ENCODE data around the gene FXYD2.
A peak's percentile ranks its signal among the peaks of the same experiment; 100 is the strongest.

DNA sequence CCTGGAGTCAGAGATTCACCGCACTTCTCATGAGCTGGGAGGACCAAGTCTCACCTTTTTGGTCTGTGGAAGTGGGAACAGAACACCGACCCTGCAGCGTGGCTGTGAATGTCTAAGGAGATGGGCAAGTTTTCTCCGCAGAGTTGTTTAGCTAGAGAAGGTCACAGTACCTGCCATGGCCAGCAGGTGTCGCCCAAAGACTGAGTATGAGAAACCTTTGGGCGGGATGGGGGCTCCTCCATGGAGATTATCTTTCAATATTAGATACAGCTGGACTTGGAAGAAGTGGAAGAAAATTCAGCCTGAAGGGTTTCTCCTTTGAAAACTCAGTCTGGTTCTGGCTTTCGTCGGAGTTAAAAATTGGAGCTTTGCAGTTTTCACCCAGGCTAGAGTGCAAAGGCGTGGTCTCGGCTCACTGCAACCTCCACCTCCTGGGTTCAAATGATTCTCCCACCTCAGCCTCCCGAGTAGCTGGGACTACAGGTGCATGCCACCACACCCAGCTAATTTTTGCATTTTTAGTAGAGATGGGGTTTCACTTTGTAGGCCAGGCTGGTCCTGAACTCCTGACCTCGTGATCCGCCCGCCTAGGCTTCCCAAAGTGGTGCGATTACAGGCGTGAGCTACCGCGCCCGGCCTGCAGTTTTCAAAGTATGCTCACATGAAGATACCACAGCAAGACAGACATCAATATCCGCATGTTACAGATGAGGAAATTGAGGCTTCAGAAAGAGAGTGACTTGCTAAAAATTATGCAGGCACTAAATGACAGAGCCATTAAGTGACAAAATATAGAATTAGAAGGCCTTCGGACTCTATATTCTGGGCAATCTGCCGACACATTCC is 16.8 kb downstream of the FXYD2 start:
- TF ChIP-seq, protein P1, sequence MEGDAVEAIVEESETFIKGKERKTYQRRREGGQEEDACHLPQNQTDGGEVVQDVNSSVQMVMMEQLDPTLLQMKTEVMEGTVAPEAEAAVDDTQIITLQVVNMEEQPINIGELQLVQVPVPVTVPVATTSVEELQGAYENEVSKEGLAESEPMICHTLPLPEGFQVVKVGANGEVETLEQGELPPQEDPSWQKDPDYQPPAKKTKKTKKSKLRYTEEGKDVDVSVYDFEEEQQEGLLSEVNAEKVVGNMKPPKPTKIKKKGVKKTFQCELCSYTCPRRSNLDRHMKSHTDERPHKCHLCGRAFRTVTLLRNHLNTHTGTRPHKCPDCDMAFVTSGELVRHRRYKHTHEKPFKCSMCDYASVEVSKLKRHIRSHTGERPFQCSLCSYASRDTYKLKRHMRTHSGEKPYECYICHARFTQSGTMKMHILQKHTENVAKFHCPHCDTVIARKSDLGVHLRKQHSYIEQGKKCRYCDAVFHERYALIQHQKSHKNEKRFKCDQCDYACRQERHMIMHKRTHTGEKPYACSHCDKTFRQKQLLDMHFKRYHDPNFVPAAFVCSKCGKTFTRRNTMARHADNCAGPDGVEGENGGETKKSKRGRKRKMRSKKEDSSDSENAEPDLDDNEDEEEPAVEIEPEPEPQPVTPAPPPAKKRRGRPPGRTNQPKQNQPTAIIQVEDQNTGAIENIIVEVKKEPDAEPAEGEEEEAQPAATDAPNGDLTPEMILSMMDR (IDR thresholded peaks at IDR 0.05): peak; percentile 85 to 93 (median 91)
- no peak for TF ChIP-seq POLR2A (IDR thresholded peaks at IDR 0.05)
